ENCODE data around the gene PRR15L. TPM values are rescaled to one million over a fixed set of nuclear protein-coding genes. Genes with fewer than 3 reads are reported as not detected.

The PRR15L gene
- total and polyA plus RNA-seq, 2 of the 4 experiments (the other 2 are of a cell fraction) = not detected

- no CpG with 5 or more reads among the region's 2 CpGs for WGBS, 2 experiments (ENCODE audit: extremely low coverage in 2 of 2, insufficient read length in 1 of 2)
- H3K4me2 ChIP-seq (ENCODE audit: low read depth, low read length) = no peak overlapping the region
- no peaks in the 10 kb centered on the region for H3K4me1 ChIP-seq (ENCODE audit: control insufficient read depth, insufficient read depth, low read length)
- no peak overlapping the region for H2BK5ac ChIP-seq (ENCODE audit: low read depth, low read length, poor library complexity, severe bottlenecking)
- no peak overlapping the region for H3K4ac ChIP-seq (ENCODE audit: low read depth, low read length)
- in situ Hi-C loops (cut with MboI; ENCODE audit: low sequenced_read_pairs) = no loop called here
- H3K4me3 ChIP-seq (ENCODE audit: insufficient read depth, low read depth, low read length) = no peak overlapping the region
- H3K14ac ChIP-seq (replicated peaks; ENCODE audit: low read depth, low read length) = no peak overlapping the region
- H3K36me3 ChIP-seq (ENCODE audit: control insufficient read depth, insufficient read depth, low read length) = peaks cover 11% of the 10 kb centered on the region
- H2AFZ ChIP-seq (replicated peaks; ENCODE audit: low read length, poor library complexity) = no peak overlapping the region
- H3K27me3 ChIP-seq (ENCODE audit: control insufficient read depth, insufficient read depth, low read length) = no peaks in the 10 kb centered on the region
- H2AK9ac ChIP-seq (replicated peaks; ENCODE audit: low read depth, low read length, poor library complexity) = no peak overlapping the region
- TF ChIP-seq RCOR1 (IDR thresholded peaks at IDR 0.05; ENCODE audit: insufficient replicate concordance, low read length) = no peak
- TF ChIP-seq MXI1 (IDR thresholded peaks at IDR 0.05; ENCODE audit: borderline replicate concordance, low read depth, low read length) = no peak
- no peak for TF ChIP-seq SMC3 (IDR thresholded peaks at IDR 0.05; ENCODE audit: low read depth, low read length)
- TF ChIP-seq RAD21 (IDR thresholded peaks at IDR 0.05; ENCODE audit: low read length) = no peak
- TF ChIP-seq CHD1 (IDR thresholded peaks at IDR 0.05; ENCODE audit: low read depth, low read length) = no peak
- no peak for TF ChIP-seq ELK1 (IDR thresholded peaks at IDR 0.05; ENCODE audit: borderline replicate concordance, low read depth, low read length)
- no peak for TF ChIP-seq BHLHE40 (IDR thresholded peaks at IDR 0.05; ENCODE audit: low read depth, low read length)
- TF ChIP-seq USF2 (IDR thresholded peaks at IDR 0.05; ENCODE audit: low read depth, low read length) = no peak
- TF ChIP-seq CTCF (conservative IDR thresholded peaks at IDR 0.05; ENCODE audit: low read depth, low read length) = no peak
- no peak for TF ChIP-seq MAZ (IDR thresholded peaks at IDR 0.05; ENCODE audit: borderline replicate concordance, low read depth, low read length)
- TF ChIP-seq CEBPB (IDR thresholded peaks at IDR 0.05; ENCODE audit: low read depth, low read length) = no peak
- TF ChIP-seq RFX5 (IDR thresholded peaks at IDR 0.05; ENCODE audit: low read depth, low read length) = no peak
- no peak for TF ChIP-seq MAFK (IDR thresholded peaks at IDR 0.05; ENCODE audit: low read depth, low read length)
- no peak for TF ChIP-seq FOS (IDR thresholded peaks at IDR 0.05; ENCODE audit: low read depth, low read length)
- TF ChIP-seq POLR2A (IDR thresholded peaks at IDR 0.05; ENCODE audit: low read depth, low read length) = no peak
- TF ChIP-seq NFE2L2 (IDR thresholded peaks at IDR 0.05; ENCODE audit: low read depth, low read length) = no peak
- dilution Hi-C loops (cut with HindIII; ENCODE audit: low sequenced_read_pairs, unreplicated experiment) = no loop called here
- H2BK20ac ChIP-seq (ENCODE audit: low read depth, low read length) = no peak overlapping the region
- H3K18ac ChIP-seq (ENCODE audit: low read depth, low read length) = no peak overlapping the region
- H4K20me1 ChIP-seq (ENCODE audit: insufficient read depth, low read length) = no peaks in the 10 kb centered on the region
- no peak overlapping the region for H3K56ac ChIP-seq (ENCODE audit: extremely low read depth, insufficient read depth, low read length)
- ChIA-PET POLR2A (ENCODE audit: unreplicated experiment) (no interaction called here), CTCF (no interaction called here)
- no peak overlapping the region for H2BK120ac ChIP-seq (ENCODE audit: low read depth, low read length)
- H4K5ac ChIP-seq (ENCODE audit: low read depth, low read length) = no peak overlapping the region
- H2AK5ac ChIP-seq (ENCODE audit: low read depth, low read length) = no peak overlapping the region
- BruUV-seq (replicated peaks) = no TSS peak
- H4K91ac ChIP-seq (ENCODE audit: insufficient read depth, low read depth, low read length) = no peak overlapping the region
- H3K79me1 ChIP-seq (ENCODE audit: low read depth in 1 of 2, low read length in 2 of 2) = peaks cover 7 to 8% of the 10 kb centered on the region in 2 experiments; a peak in 3 of 4 replicates
- H3K9ac ChIP-seq (ENCODE audit: low read depth, low read length) = no peak overlapping the region
- ATAC-seq (ENCODE audit: low read depth) (no peak), DNase-seq (no peak)
- H3K23ac ChIP-seq (ENCODE audit: low read depth, low read length) = no peak overlapping the region
- intact Hi-C loops (cut with micrococcal nuclease) = no loop called here
- no peaks in the 10 kb centered on the region for H3K9me1 ChIP-seq (ENCODE audit: insufficient read depth, low read length)
- no peaks in the 10 kb centered on the region for H3K9me3 ChIP-seq (ENCODE audit: control insufficient read depth, insufficient read depth, low read length)
- no peak overlapping the region for H2BK15ac ChIP-seq (ENCODE audit: low read depth, low read length)
- H3K27ac ChIP-seq (ENCODE audit: insufficient read depth, low read length) = no peak overlapping the region
- no peak overlapping the region for H4K8ac ChIP-seq (ENCODE audit: low read depth in 2 of 2, low read length in 2 of 2)
These were observed 40.1 kb downstream of the PRR15L start for GRCh38 chr17:47917581-47917980.
